DOHH2 (cell line): ENCODE measurements around the gene TPX2.

Source experiments
- CTCF ChIP-seq: fragments of 200-600 bp; sonication (generic); IDR thresholded peaks from one replicate; pipeline ENCODE4 v1.5.1; 2014; ENCODE audit warnings: antibody characterized with exemption, mild to moderate bottlenecking, low read depth, low read length; ENCODE audit not compliant: poor library complexity, severe bottlenecking
- EZH2phosphoT487 ChIP-seq: fragments of 200-600 bp; sonication (generic); IDR thresholded peaks from 2 replicates; pipeline ENCODE4 v1.6.1; 2017; ENCODE audit warnings: borderline replicate concordance, mild to moderate bottlenecking, antibody characterized with exemption, low read length, moderate library complexity, mixed read lengths

DNA sequence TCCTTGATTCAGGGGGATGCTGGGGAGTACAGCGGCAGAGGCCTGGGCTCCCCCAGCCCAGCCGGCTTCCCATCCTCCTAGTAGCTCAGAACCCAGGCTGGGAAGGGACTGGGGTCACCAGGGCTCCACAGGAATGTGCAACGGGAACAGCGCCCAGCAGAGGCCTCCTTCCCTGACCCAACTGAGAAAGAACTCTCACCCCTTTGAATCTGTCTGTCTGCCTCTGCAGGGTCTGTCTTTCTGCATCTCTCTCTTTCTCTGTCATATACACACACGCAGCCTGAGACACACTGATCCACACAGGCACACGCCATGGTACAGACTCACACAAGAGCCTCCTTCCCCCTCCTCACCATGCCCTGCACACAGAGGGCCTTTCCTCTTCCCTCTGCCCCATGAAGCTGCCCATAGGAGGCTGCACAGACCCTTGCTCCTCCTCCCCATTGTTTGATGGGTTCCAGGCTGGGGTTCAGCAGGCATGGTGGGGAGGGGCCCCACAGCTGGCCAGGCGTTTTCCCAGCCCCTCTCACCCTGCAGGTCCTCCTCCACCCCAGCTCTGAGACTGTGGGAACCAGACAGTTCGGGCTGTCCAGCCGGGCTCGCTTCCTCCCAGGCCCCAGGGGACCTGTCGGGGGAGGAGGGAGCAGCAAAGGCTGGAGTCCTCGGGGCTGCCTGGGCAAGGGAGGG lies 103.5 kb downstream of the TPX2 start:
- TF ChIP-seq CTCF (no peak), EZH2phosphoT487 (no peak)
